ENCODE measurements around the gene MEIS2.
A peak's percentile ranks its signal among the peaks of the same experiment; 100 is the strongest.

The MEIS2 gene

DNA sequence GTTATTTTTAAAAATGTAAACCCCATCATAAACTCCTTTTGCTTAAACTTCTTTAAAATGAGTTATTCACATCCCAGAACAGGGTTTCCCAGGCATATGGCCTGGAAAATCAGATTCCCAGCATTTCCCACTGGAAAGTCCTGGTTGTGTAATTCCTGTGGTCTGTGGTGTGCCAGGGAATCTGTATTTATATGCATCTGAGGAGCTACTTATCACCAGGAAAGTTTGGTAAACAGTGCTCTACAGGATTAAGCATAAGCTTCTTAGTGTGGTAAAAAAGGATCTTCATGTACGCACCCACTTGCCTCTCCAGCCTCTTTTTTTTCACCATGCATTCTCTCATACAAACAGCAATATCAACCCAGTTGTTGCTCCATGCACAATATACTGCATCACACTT lies 28.2 kb downstream of the MEIS2 start:
- no peak for DNase-seq

DNA sequence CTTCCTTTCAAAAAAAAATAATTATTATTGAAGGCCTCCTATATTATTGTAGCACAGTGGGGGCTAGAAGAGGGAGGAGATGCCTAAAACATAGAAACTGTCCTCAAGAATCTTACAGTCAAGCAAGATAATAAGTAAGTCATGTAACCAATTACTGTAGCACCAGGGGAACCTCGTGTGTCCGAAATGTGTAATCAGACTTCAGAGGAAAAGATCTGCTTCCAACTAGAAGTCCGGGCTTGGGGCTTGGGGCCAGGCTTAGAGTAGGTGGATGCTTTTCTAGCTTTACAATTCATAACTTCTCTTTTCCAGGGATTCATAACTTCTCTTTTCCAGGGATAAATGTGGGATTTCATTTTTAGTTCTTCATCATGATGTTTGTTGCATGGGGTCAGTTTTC lies 29.2 kb downstream of the MEIS2 start:
- no peak for DNase-seq

DNA sequence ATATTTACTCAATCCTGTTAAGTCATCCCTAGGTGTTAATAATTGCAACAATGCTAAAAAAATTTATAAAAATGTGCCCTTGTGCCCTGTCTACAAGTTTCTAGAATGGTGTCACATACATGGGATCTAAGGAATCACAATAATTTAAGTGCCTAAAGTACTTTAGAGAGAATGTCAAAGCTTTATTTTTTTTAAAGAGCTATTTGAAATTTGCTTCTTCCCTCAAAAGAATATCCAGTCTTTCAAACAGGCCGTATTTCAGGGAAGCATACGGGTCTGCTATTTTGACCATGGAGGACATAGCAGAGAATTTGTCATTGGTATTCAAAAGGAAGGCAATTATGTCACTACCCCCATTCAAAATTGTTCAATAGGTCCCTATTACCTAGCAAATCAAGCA lies 29.7 kb downstream of the MEIS2 start:
- no peak for DNase-seq

DNA sequence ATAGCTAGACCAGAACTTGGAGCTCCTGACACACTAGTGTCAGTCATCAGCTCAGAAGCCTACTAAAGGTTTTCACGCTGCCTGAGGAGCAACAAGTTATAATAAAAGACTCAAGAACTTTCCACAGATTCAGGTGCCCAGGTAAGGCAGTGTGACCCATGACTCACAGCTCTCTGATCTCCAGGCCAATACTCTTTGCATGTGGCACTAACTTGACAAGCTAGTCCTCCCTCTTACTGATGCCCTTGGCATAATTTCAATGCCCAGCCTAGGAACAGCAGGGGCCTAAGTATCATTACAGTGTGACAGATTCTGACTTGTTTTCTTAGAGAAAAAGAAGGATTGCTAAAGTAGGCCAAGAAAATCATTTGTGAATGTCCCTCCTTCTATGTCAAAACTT lies 38.4 kb downstream of the MEIS2 start:
- DNase-seq, result no peak

DNA sequence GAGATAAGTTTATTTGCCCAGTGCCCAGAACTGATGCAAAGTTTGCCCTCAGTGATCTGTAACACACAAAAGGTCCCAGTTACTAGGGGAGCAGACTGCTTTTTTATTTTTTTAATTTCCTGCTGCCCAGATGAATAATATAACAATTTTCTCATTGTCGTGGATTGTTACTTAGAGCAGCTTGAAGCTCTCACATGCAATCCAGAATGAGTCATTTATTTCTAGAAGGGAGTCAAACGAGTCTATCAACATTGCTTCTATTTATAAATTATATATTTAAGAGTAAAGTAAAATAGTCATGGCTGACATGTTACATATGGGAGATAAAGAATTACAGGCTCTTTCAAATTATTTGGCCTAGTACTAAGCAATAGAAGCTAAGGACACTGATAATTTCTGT lies 41.3 kb downstream of the MEIS2 start:
- DNase-seq, result peak; percentile 57

DNA sequence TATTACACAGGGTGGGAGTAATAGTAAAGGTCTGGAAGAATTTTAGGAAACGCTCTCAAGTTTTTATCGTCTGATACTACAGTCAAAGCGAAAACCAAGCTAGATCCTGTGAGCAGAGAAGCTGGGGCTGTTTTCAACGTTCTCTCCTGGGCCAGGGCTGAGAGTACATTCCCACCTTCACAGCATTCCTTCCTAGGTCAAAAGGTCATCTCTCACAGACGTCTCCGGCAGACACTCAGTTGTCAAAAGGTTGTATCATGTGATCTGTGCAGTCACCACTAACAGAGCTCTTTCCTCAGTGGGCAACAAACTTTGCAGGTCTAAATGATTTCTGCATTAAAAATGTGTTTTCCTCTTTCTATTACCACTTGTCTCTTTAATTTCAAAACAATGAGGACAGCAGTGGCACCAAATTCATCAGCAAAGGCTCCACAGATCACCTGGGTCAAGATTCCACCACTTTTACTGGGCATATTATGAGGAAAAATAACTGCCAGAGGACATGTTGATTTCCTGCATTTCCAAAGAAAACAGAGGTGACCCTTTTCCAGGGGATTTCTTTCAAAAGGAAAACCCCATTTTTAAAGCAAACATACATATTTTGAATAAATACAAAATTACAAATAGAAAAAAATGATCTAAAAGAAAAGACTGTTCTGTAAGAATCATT lies 41.9 kb downstream of the MEIS2 start:
- DNase-seq, result no peak

DNA sequence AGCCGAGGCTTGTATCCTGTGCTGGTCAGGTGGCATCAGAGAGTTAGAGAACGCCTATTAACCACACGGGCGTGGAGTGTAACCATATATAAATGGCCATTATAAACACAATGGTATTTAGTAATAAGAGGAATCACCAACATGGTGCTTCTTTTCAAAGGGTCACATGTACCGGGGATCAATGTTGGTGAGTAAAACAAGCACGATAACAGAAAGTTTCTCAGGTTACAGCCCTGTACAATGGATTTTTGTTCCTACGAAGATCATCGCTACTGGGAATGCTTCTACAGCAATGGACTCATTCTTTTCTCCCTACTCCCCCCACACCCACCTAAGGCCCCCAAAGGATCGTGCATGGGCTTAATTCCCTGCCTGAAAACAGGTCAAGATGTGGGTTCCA lies 42.5 kb downstream of the MEIS2 start:
- DNase-seq, result no peak

DNA sequence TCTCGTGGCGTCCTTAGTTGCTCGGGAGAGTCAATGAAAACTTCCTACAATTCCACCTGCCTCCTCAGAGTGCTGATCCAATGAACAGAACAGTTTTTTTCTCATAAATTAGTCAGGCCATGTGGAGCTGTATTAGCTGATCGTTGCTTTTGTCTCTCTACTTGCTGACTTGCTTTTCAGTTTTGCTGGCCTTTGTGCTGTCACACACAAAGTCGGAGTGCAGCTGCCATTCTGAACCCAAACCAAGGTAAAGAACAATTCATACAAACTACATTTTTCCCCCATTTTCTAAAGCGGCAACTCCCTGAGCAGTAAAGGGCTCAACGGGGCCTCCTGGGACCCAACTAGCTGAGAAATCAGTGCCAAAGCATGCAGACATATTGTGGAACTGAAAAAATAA lies 43.1 kb downstream of the MEIS2 start:
- DNase-seq, result no peak

DNA sequence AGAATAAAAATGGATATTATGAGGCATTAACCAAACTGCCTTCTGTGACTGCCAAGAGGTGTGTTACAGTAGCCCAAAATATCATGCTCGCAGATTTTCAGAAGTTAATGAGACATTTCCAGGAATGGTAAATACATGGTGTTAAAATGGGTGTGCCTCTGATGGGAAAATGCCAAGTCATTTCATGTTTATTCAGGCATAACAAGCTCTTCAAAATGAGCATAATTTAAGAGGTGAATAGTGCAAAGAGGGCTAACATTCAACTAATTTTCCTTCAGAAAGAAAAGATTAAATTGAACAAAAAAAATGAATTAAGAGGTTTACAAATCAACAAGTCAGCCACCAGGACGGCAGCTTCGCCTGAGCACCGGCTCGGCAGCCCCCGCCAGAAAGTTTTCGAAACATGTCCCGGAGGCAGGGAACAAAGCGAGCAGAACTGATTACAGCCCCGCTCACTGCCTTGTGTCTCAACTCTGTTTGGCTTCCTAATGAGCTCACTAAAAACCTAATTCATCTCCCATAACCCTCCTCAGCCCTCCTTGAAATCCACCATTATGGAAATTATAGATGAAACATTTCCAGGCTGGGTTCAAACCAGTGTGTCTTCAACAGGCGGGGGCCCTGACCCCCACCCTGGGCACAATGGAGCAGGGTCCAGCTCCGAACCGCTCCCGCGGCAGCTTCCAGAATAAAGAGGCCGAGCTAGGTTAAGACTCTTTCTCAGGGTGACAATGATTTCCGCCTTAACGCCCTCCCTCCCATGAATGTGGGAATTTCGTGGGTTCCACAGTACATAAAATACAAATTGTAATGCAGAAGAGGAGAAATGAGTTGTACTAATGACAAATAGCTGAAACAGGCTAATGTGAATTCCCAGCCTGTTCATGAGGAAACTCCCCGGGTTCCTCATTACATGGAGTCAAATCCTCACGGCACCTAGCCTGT lies 43.9 kb downstream of the MEIS2 start:
- DNase-seq, result no peak

DNA sequence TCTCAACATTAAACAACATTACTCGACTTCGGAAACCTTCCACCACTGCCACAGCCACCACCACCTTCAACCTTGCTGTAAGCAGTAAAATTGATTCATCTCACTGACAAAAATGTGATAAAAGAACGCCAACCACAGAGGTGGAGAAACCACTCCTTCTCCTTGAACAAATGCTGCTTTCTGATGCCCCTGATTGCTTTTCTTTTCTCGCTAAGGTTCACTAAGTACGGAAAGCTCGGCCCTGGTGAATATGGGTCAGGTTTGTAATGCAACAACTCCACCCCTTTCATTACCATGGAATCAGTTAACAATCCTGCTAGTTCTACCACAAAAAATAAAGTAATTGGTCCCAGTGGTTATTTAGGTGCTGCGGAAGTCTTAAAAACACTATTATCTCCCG lies 44.9 kb downstream of the MEIS2 start:
- no peak for DNase-seq

DNA sequence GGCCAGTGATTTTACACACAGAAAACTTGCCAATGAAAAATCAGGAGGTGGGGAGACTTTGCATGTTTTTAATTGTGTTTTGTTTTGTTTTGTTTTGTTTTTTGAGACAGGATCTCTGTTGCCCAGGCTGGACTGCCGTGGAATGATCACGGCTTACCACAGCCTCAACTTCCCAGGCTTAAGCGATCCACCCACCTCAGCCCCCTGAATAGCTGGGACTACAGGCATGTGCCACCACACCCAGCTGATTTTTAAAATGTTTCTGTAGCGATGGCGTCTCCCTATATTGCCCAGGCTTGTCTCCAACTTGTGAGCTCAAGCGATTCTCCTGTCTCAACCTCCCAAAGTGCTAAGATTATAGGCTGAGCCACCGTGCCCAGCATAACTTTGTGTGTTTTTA lies 46.0 kb downstream of the MEIS2 start:
- DNase-seq, result no peak

DNA sequence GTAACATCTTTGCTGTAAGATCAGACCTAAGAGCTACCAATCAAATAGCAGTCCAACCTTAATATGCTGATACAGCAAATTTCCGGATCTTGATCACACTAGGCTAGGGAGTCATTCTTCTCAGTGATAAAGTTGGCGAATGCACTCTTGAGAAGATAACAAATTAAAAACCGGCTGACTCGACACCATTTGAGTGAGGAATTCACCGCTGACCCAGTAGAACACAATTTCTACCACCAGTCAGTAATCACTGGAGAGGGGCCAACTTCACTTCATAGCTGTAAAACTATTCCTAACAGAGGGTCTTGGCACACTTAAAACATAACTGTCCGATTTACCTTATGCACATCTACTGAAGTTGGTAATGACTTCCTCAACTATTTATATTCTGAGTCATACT lies 47.2 kb downstream of the MEIS2 start:
- no peak for DNase-seq

DNA sequence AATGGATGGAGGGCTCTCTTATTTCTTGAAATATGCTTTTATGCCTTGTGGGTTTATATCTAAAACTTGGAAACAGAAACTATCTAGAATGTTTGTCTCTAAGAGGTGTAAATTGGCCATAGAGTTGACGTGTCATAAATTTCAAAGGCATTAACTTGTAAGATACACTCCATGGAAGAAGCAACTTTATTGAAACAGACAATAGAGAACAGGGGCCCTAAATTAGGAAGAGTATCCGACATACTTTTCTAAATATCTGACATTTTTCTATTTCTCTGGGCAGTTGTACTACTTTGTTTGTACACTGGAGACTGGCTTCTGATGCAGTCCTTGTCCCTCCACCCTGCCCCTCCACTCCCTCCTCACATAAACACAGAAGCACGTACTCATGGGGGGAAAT lies 50.0 kb downstream of the MEIS2 start:
- DNase-seq, result no peak

DNA sequence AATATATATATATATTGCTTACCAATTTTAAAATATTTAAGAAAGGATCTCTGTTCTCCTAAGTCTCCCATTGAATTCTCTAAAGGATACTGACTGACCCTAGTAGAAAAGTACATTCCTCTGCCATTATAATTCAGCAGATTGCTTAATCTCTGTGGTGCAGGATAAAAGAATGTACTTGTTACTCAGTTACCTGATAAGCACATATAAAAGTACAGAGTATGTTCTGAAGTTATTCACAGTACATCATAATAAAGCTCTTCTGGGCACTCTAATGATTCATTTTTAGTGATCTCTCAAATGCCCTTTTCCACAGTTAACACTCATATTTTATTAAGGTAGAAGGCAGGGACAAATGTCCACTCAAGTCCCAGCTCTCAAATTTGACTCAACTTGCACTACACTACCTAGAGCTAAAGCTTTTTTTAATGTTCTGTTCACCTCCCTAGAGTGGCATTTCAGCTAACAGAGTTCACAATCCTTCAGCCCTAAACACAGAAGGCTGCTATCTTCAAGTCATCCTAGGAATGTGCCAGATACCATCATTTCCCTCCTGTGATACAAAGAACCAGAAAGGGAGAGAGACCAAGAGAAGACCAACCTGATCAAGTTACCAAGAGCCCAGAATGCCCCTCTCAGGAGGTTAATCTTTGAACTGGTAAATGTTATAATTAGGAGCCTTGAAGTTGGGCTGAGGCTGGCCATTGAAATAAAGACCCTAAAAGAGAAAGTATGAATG lies 53.3 kb downstream of the MEIS2 start:
- DNase-seq, result no peak

DNA sequence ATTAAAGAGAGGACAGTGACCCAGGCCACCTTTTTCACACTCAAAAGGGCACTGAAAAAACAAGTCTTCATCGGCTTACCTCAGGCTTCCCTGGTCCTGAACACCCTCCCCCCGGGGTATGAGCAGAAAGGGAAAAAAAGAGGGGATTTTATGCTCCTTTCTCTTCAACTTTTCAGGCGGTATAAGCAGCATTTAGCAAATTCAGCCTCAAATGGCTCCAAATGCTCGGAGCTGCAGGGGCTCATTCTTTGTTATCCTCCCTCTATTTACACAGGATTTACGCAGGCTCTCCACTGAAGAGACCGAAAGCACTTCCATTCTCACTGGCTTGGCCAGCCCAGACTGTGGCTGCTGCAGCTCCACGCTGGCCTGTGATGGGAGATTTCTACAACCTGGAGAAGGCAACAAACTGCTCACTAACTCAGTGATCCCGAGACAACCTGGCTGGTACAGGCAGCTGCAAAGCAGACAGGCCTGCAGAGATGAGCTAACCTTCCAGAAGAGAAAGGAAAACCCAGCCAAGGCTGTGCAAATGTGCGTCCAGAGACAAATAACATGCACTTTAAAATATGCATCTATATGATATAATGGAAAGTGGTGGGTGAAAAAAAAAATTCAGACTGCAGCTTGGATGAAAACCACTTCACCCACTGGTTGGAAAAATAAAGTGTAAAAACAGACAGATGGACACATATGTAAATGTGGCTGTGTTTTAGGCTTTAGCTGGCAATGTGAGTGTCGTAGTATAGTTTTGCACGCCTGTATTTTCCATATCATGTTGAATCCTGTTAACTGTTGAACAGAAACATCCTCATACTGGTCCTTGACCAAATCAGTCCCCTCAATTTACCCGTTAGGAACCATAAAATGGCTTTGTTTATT lies 54.2 kb downstream of the MEIS2 start:
- DNase-seq, result no peak

DNA sequence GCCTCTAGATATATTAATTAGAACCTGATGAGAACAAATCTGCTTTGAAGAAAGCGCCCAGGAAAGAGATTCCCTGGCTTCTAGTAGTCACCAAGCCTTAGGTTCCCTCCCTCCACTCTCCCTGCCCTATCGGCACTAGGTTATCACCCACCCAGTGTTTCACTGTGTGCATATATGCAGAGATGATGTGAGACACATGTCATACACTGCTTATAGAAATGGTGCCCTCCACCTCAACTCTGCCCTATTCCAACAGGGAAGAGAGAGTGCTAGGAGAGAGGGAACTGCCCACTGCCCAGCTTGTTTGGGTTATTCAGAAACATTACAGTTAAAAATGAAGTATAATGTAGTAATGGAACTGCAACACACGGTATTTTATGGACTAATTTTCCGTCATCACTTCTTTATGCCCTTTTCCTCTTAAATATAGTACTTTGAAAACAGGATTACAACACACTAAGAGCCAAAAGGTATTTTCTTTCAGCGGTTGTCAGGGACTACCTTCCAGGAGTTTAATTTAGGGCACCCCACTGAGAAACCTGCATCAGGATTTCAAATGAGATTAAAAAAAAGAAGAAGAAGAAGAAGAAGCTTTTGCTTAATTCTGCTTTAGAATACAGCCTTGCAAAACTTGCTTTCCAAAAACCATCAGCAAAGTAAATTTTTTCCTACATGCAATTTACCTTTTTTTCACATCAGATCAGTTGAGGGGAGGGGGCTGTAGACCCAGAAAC lies 55.3 kb downstream of the MEIS2 start:
- no peak for DNase-seq

DNA sequence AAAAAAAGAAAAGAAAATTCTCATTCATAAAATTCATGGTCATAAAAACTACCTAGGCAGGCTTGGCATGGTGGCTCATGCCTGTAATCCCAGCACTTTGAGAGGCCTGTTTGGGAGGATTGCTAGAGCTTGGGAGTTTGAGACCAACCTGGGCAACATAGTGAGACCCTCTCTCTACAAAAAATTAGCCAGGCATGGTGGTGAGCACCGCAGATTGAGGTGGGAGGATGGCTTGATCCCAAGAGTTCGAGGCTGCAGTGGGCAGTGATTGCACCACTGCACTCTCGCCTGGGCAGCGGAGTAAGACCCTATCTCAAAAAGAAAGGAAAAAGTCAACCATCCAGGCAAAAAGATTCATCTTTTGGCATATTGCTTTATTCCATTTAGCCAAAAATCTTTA lies 58.5 kb downstream of the MEIS2 start:
- DNase-seq, result no peak

DNA sequence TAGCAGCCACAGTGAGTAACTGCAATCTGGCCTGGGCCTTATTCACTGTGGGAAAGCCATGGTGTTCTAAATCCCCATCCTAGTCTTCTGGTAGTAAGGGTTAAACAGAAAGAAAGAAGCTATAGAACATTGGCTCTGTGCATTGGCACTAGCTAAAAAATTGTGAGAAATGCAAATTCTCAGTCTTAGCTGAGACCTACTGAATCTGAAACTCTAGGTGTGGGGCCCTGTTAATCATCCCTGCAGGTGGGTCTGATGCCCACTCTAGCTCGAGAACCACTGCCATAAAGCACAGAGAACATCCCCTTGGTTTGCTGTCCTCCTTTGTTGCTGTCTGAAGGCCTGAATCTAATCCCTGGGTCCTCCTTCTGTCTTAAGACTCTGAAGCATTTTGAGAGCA lies 59.3 kb downstream of the MEIS2 start:
- DNase-seq, result no peak

DNA sequence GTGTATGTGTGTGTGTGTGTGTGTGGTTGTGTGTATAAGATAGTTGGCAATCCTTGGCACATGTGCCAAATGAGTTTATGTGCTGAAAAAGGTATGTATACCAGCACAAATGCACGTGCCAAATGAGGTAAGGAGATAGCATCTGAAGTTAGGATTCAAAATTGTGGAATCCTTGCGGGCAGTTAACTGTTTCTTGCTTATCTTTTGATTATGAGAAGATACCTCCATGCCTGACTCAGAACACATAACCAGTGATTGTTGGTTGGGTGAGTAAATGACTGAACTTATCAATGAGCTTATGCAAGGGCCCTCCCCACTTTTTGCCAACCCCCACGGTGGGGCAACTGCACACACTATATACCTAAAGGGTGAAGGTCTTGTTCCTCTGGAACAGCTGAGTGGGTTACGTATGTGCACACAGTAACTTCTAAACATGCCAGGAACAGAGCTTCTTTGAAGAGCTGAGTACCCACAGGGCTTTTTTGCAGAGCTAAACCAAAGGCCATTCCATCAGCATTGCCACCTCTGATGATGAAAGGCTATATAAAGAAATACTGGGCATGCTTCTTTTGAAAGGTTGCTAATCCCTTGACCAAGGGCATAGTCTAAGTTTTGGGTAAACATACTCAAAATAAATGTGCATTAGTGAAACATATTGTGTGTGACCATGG lies 60.1 kb downstream of the MEIS2 start:
- DNase-seq, result no peak

DNA sequence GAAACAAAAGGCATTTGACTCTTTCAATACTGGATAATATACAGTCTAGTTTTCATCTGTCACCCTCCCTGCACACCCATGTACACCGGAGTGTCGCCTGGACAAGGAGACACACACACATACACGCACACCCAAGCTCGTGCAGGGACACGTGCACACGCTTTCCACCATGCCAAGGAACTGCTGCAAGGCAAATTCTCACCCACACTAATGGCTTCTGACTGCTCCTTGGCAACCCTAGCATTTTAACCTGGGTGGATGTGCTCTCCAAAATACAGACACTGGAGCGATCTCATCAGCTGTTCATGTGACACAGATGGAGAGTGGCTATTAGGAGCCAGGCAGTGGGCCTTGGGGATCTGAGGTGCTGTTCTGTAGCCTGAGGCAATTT lies 61.6 kb downstream of the MEIS2 start:
- no peak for DNase-seq
